ENCODE data around the gene RGS13.

- TF ChIP-seq POLR2A (IDR thresholded peaks at IDR 0.05) (no peak), CTCF (IDR thresholded peaks at IDR 0.05) (no peak)
Measured at GRCh38 chr1:192601567-192601966, 34.4 kb upstream of the RGS13 start.

All from gastroesophageal sphincter (tissue), 3 donors.